ENCODE measurements around the gene PHLDB1.

GRCh38 chr11:118661425-118662301 is 54.2 kb downstream of the PHLDB1 start:
- TF ChIP-seq CTCF (IDR thresholded peaks at IDR 0.05) (no peak), POLR2A (IDR thresholded peaks at IDR 0.05) (no peak)
